ENCODE data around the gene ELP1.
A peak's percentile ranks its signal among the peaks of the same experiment; 100 is the strongest.

- TF ChIP-seq CTCF (IDR thresholded peaks at IDR 0.05; ENCODE audit: borderline replicate concordance, extremely low read depth, low read length, poor library complexity, severe bottlenecking) (peak; percentile 34), EZH2 (IDR thresholded peaks at IDR 0.05; ENCODE audit: borderline replicate concordance, low read depth, low read length, severe bottlenecking) (no peak)
These were observed 44.3 kb downstream of the ELP1 start for GRCh38 chr9:108889649-108890067.

Data from DND-41 (cell line).